IMR-90 (cell line): Measurements from ENCODE around the gene ABCE1. TPM values are rescaled to one million over a fixed set of nuclear protein-coding genes. Genes with fewer than 3 reads are reported as not detected.

Experiments
- ATAC-seq: fragments of 200-7000 bp; cut with Tn5 transposase; 2 replicates; pipeline ENCODE4 v1.9.1; 2020; ENCODE audit warnings: low read depth, mild to moderate bottlenecking, moderate library complexity
- BruUV-seq: library from RNA; stranded (reverse); fragments of 400-500 nt; replicated peaks from 2 replicates; lab custom pipeline; 2021; lab: Mats Ljungman, UMichigan
- CTCF ChIA-PET: fragments of 300-600 bp; formaldehyde crosslinking; extraction: SDS; loops from one replicate; lab custom pipeline; 2021; ENCODE audit warnings: antibody characterized with exemption; lab: Yijun Ruan, JAX
- POLR2A ChIA-PET: fragments of 300-600 bp; sonication (Branson Sonifier 250); formaldehyde crosslinking; loops from one replicate; lab custom pipeline; 2022; ENCODE audit warnings: antibody characterized with exemption; ENCODE audit not compliant: unreplicated experiment; lab: Charles Lee
- DNase-seq: peaks from one replicate; pipeline ENCODE4 v3.0.0; 2013
- H2AFZ ChIP-seq: replicated peaks from 2 replicates; pipeline ENCODE3; 2013; ENCODE audit warnings: low read length, mild to moderate bottlenecking; ENCODE audit not compliant: poor library complexity
- H2AK5ac ChIP-seq: 2 replicates; pipeline ENCODE4 v1.6.1; 2013; ENCODE audit warnings: low read depth, low read length, inconsistent platforms
- H2AK9ac ChIP-seq: replicated peaks from 2 replicates; pipeline ENCODE3; 2013; ENCODE audit warnings: mild to moderate bottlenecking, low read depth, low read length, moderate library complexity; ENCODE audit not compliant: poor library complexity
- H2BK120ac ChIP-seq: 2 replicates; pipeline ENCODE4 v1.6.1; 2013; ENCODE audit warnings: low read depth, low read length, inconsistent platforms
- H2BK15ac ChIP-seq: 3 replicates; pipeline ENCODE4 v1.6.1; 2013; ENCODE audit warnings: low read depth, low read length, inconsistent platforms
- H2BK20ac ChIP-seq: 2 replicates; pipeline ENCODE4 v1.6.1; 2013; ENCODE audit warnings: low read depth, mild to moderate bottlenecking, inconsistent platforms, low read length, moderate library complexity
- H2BK5ac ChIP-seq: 2 replicates; pipeline ENCODE4 v1.6.1; 2013; ENCODE audit warnings: mild to moderate bottlenecking, low read depth, low read length, inconsistent platforms; ENCODE audit not compliant: poor library complexity, severe bottlenecking
- H3K14ac ChIP-seq: replicated peaks from 2 replicates; pipeline ENCODE4 v1.6.1; 2013; ENCODE audit warnings: low read depth, low read length, inconsistent platforms
- H3K18ac ChIP-seq: 2 replicates; pipeline ENCODE4 v1.6.1; 2013; ENCODE audit warnings: low read depth, low read length, control low read depth
- H3K23ac ChIP-seq: 2 replicates; pipeline ENCODE4 v1.6.1; 2013; ENCODE audit warnings: low read depth, low read length, inconsistent platforms
- H3K27ac ChIP-seq: 2 replicates; pipeline ENCODE4 v1.5.1; 2013; ENCODE audit warnings: mild to moderate bottlenecking, control low read depth, low read length; ENCODE audit not compliant: insufficient read depth
- H3K27me3 ChIP-seq: 2 replicates; pipeline ENCODE4 v1.6.1; 2013; ENCODE audit warnings: low read length; ENCODE audit not compliant: control insufficient read depth, insufficient read depth
- H3K36me3 ChIP-seq: 2 replicates; pipeline ENCODE4 v1.6.1; 2013; ENCODE audit warnings: low read length, mixed read lengths; ENCODE audit not compliant: control insufficient read depth, insufficient read depth
- H3K4ac ChIP-seq: 2 replicates; pipeline ENCODE4 v1.6.1; 2013; ENCODE audit warnings: low read depth, low read length, inconsistent platforms
- H3K4me1 ChIP-seq: 2 replicates; pipeline ENCODE4 v1.6.1; 2013; ENCODE audit warnings: low read length, mixed read lengths; ENCODE audit not compliant: control insufficient read depth, insufficient read depth
- H3K4me2 ChIP-seq: 2 replicates; pipeline ENCODE4 v1.6.1; 2013; ENCODE audit warnings: low read depth, mild to moderate bottlenecking, control low read depth, low read length, moderate library complexity
- H3K4me3 ChIP-seq: 2 replicates; pipeline ENCODE4 v1.5.1; 2013; ENCODE audit warnings: low read depth, mild to moderate bottlenecking, control low read depth, low read length, moderate library complexity; ENCODE audit not compliant: insufficient read depth
- H3K56ac ChIP-seq: 2 replicates; pipeline ENCODE4 v1.6.1; 2013; ENCODE audit warnings: low read length, inconsistent platforms; ENCODE audit not compliant: insufficient read depth; ENCODE audit errors: extremely low read depth
- H3K79me1 ChIP-seq, 2 experiments: 2 replicates each; pipeline ENCODE4 v1.6.1; 2013; ENCODE audit warnings: low read length in 2 of 2, inconsistent platforms in 1 of 2, low read depth in 1 of 2
- H3K9ac ChIP-seq: 2 replicates; pipeline ENCODE4 v1.6.1; 2013; ENCODE audit warnings: low read depth, low read length, control low read depth
- H3K9me1 ChIP-seq: 2 replicates; pipeline ENCODE4 v1.6.1; 2013; ENCODE audit warnings: low read length, inconsistent platforms; ENCODE audit not compliant: insufficient read depth
- H3K9me3 ChIP-seq: 2 replicates; pipeline ENCODE4 v1.6.1; 2013; ENCODE audit warnings: low read length; ENCODE audit not compliant: control insufficient read depth, insufficient read depth
- H4K20me1 ChIP-seq: 2 replicates; pipeline ENCODE4 v1.6.1; 2013; ENCODE audit warnings: low read length, inconsistent platforms; ENCODE audit not compliant: insufficient read depth
- H4K5ac ChIP-seq: 2 replicates; pipeline ENCODE4 v1.6.1; 2013; ENCODE audit warnings: mild to moderate bottlenecking, low read depth, low read length, control low read depth
- H4K8ac ChIP-seq, 2 experiments: 2 replicates each; pipeline ENCODE4 v1.6.1; 2013; ENCODE audit warnings: low read depth in 2 of 2, low read length in 2 of 2, control low read depth in 1 of 2, inconsistent platforms in 1 of 2
- H4K91ac ChIP-seq: 2 replicates; pipeline ENCODE4 v1.6.1; 2013; ENCODE audit warnings: low read depth, low read length, inconsistent platforms; ENCODE audit not compliant: insufficient read depth
- BHLHE40 ChIP-seq: fragments of 150-350 bp; IDR thresholded peaks from 2 replicates; pipeline ENCODE4 v1.6.1; 2016; ENCODE audit warnings: mild to moderate bottlenecking, low read depth, low read length
- CEBPB ChIP-seq: IDR thresholded peaks from 2 replicates; pipeline ENCODE4 v1.6.1; 2012; ENCODE audit warnings: low read depth, low read length, improper control_type of control experiment
- CHD1 ChIP-seq: IDR thresholded peaks from 2 replicates; pipeline ENCODE4 v1.6.1; 2012; ENCODE audit warnings: low read depth, low read length, improper control_type of control experiment
- CTCF ChIP-seq: conservative IDR thresholded peaks from 2 replicates; pipeline ENCODE4 v1.5.1; 2012; ENCODE audit warnings: mild to moderate bottlenecking, low read depth, low read length, improper control_type of control experiment
- ELK1 ChIP-seq: fragments of 150-350 bp; IDR thresholded peaks from 2 replicates; pipeline ENCODE4 v1.6.1; 2016; ENCODE audit warnings: low read depth, mild to moderate bottlenecking, low read length, moderate library complexity, borderline replicate concordance
- FOS ChIP-seq: fragments of 150-350 bp; IDR thresholded peaks from 2 replicates; pipeline ENCODE4 v1.6.1; 2016; ENCODE audit warnings: low read depth, low read length
- MAFK ChIP-seq: IDR thresholded peaks from 2 replicates; pipeline ENCODE4 v1.6.1; 2012; ENCODE audit warnings: low read depth, low read length, improper control_type of control experiment
- MAZ ChIP-seq: IDR thresholded peaks from 2 replicates; pipeline ENCODE4 v1.6.1; 2012; ENCODE audit warnings: low read depth, mild to moderate bottlenecking, low read length, improper control_type of control experiment, moderate library complexity, borderline replicate concordance
- MXI1 ChIP-seq: IDR thresholded peaks from 2 replicates; pipeline ENCODE4 v1.6.1; 2012; ENCODE audit warnings: low read depth, mild to moderate bottlenecking, low read length, moderate library complexity, borderline replicate concordance
- NFE2L2 ChIP-seq: fragments of 150-350 bp; IDR thresholded peaks from 2 replicates; pipeline ENCODE4 v1.6.1; 2016; ENCODE audit warnings: low read depth, mild to moderate bottlenecking, low read length
- POLR2A ChIP-seq: IDR thresholded peaks from 2 replicates; pipeline ENCODE4 v1.6.1; 2012; ENCODE audit warnings: mild to moderate bottlenecking, low read depth, low read length
- RAD21 ChIP-seq: IDR thresholded peaks from 2 replicates; pipeline ENCODE4 v1.6.1; 2012; ENCODE audit warnings: low read length, improper control_type of control experiment
- RCOR1 ChIP-seq: IDR thresholded peaks from 2 replicates; pipeline ENCODE4 v1.6.1; 2012; ENCODE audit warnings: mild to moderate bottlenecking, low read length, improper control_type of control experiment; ENCODE audit not compliant: insufficient replicate concordance
- RFX5 ChIP-seq: IDR thresholded peaks from 2 replicates; pipeline ENCODE4 v1.8.0; 2012; ENCODE audit warnings: low read depth, mild to moderate bottlenecking, low read length, moderate library complexity
- SMC3 ChIP-seq: fragments of 150-350 bp; IDR thresholded peaks from 2 replicates; pipeline ENCODE4 v1.6.1; 2016; ENCODE audit warnings: low read depth, mild to moderate bottlenecking, antibody characterized with exemption, low read length, moderate library complexity
- WGBS, 2 experiments: methylation state at CpG; one replicate each; pipeline versions ENCODE4 v1.1.5 to v1.1.7; 2013; ENCODE audit warnings: missing lambda C conversion rate in 2 of 2; ENCODE audit not compliant: insufficient read length in 1 of 2; ENCODE audit errors: extremely low coverage in 2 of 2; 5-methylcytosine and 5-hydroxymethylcytosine counted together
- dilution Hi-C: fragments of 300-500 bp; cut with HindIII; formaldehyde crosslinking; loops from one replicate; pipeline ENCODE4 v1.14.3; 2018; ENCODE audit warnings: low sequenced_read_pairs; ENCODE audit not compliant: unreplicated experiment
- in situ Hi-C: fragments of 300-500 bp; cut with MboI; formaldehyde crosslinking; loops from 3 replicates; pipeline ENCODE4 v1.14.3; 2019; ENCODE audit warnings: low sequenced_read_pairs, inconsistent platforms, mixed read lengths
- intact Hi-C: fragments of 100-400 bp; cut with micrococcal nuclease; formaldehyde crosslinking; loops from 2 replicates; pipeline ENCODE4 v1.10.0; 2022
- polyA plus RNA-seq, 3 experiments: library from polyadenylated mRNA; depleted of rRNA; stranded (reverse); fragments of >200 nt; gene quantifications; 2 replicates each; pipeline ENCODE4 v1.2.3, GENCODE V29; 2012; ENCODE audit warnings: low replicate concordance in 1 of 3
- total RNA-seq: library from RNA; depleted of rRNA; stranded (reverse); fragments of >200 nt; gene quantifications from 2 replicates; pipeline ENCODE4 v1.2.3, GENCODE V29; 2012
- TF ChIP-seq, protein P1 (sequence below): fragments of 150-350 bp; IDR thresholded peaks from 2 replicates; pipeline ENCODE4 v1.6.1; 2017; ENCODE audit warnings: mild to moderate bottlenecking, antibody characterized with exemption, low read length, low read depth

Gene ABCE1
- total and polyA plus RNA-seq, 2 of the 4 experiments (the other 2 are of a cell fraction) = 54.5 to 219 TPM

DNA sequence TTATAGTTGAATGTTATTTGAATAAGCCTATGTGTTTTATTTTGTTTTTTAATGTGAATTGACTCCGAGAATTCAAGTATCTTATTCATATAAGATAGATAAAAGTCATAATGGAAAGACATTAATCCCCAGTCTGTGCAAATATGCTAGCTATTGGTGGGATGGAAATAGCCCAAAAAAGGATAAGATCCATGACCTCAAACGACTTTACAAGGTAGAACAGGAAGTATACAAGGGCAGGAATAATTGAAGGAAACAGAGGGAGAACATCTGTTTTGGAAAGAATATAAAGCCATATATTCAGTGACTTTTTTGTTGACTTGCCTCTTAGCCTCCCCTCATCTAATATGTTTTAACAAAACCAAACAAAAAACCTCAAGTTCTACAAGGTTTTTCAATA, 9.0 kb downstream of the ABCE1 start:
- ChIA-PET CTCF (no interaction called here), POLR2A (no interaction called here)
- Histone ChIP-seq H2BK5ac (no peak overlapping the region), H2AK5ac (no peak overlapping the region), H3K18ac (no peak overlapping the region), H3K36me3 (peaks cover 22% of the 10 kb centered on the region), H3K4me2 (no peak overlapping the region), H3K27me3 (no peaks in the 10 kb centered on the region), H3K14ac (no peak overlapping the region), H3K4me3 (no peak overlapping the region), H3K9me3 (no peaks in the 10 kb centered on the region), H3K23ac (no peak overlapping the region), H4K5ac (no peak overlapping the region), H4K8ac (no peak overlapping the region), H3K4ac (no peak overlapping the region), H3K79me1 (peaks cover 5 to 10% of the 10 kb centered on the region in 2 experiments; a peak in 3 of 4 replicates), H3K9me1 (no peaks in the 10 kb centered on the region), H2BK20ac (no peak overlapping the region), H3K27ac (no peak overlapping the region), H2AFZ (no peak overlapping the region), H3K4me1 (no peaks in the 10 kb centered on the region), H2BK120ac (no peak overlapping the region), H3K56ac (no peak overlapping the region), H4K20me1 (peaks cover 6% of the 10 kb centered on the region; the same call in 1 of the 2 replicates), H2AK9ac (no peak overlapping the region), H3K9ac (no peak overlapping the region), H4K91ac (no peak overlapping the region), H2BK15ac (no peak overlapping the region)
- intact Hi-C loops = no loop called here
- no peak for ATAC-seq
- DNase-seq = no peak
- TF ChIP-seq NFE2L2 (no peak), MAZ (no peak), MAFK (no peak), CHD1 (no peak), BHLHE40 (no peak), RFX5 (no peak), ELK1 (no peak), RAD21 (no peak), RCOR1 (no peak), POLR2A (no peak), SMC3 (no peak), FOS (no peak), MXI1 (no peak), CEBPB (no peak), CTCF (no peak)
- TF ChIP-seq, protein P1, sequence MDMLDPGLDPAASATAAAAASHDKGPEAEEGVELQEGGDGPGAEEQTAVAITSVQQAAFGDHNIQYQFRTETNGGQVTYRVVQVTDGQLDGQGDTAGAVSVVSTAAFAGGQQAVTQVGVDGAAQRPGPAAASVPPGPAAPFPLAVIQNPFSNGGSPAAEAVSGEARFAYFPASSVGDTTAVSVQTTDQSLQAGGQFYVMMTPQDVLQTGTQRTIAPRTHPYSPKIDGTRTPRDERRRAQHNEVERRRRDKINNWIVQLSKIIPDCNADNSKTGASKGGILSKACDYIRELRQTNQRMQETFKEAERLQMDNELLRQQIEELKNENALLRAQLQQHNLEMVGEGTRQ = no peak
- dilution Hi-C loops = no loop called here
- BruUV-seq = no TSS peak
- in situ Hi-C loops = loop anchor here (25.0 kb wide), 1 partner anchor 1570 kb away; no protein-coding TSS in a partner anchor
- WGBS, 2 experiments = no CpG with 5 or more reads among the region's 2 CpGs
